ENCODE results near the gene PIH1D1.

Gene PIH1D1

DNA sequence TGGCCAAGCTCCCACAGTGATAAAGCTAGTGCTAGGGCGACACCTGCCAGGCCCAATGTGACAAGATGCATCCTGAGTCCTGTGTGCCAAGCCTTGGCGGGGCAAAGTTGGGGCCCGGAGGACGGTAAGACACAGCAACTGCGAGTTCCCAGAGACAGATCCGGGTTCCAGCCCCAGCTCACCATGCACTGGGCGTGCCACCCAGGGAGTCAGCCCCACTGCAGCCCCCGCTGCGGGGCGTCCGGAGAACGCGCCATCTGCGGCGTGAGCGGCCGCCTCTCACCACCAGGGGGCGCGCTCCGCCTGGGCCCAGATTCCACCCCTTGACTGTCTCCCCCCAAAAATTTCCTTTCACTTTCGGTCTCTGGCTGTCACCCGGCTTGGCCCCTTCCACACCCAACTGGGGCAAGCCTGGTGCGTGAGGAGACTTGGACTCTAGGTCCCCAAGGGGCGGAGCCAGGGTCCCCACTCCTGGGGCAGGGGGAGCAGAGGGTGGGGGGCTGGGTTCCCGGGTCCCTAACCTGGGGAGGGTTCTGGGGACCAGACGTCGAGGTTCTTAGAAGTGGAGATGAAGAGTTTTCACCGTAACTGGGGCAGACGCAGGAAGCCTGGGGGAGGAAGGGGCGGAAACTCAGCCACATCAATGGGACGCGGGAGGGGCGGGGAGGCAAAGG lies 22.4 kb upstream of the PIH1D1 start, which contains the start of gene FLT3LG (continued):
- TF ChIP-seq PRDM2 (tag by site-specific recombination; IDR thresholded peaks at IDR 0.05; ENCODE audit: borderline replicate concordance) (no peak), TCF7L2 (IDR thresholded peaks at IDR 0.05; ENCODE audit: borderline replicate concordance, low read depth, low read length) (no peak), ZNF24 (tag by site-specific recombination; IDR thresholded peaks at IDR 0.05) (peak; percentile 79), ZNF2 (tag by site-specific recombination; IDR thresholded peaks at IDR 0.05) (peak; percentile 82; the same call in 1 of the 2 replicates), ZNF501 (tag by site-specific recombination; IDR thresholded peaks at IDR 0.05) (peak; percentile 65; the same call in 1 of the 2 replicates), ZNF473 (tag by site-specific recombination; IDR thresholded peaks at IDR 0.05) (no peak), ZNF354C (tag by site-specific recombination; IDR thresholded peaks at IDR 0.05; ENCODE audit: borderline replicate concordance, low read depth) (no peak), ZNF404 (tag by site-specific recombination; IDR thresholded peaks at IDR 0.05) (no peak), KLF16 (tag by site-specific recombination; IDR thresholded peaks at IDR 0.05) (peak; percentile 83), ZNF560 (tag by site-specific recombination; IDR thresholded peaks at IDR 0.05; ENCODE audit: borderline replicate concordance) (no peak), ZNF530 (tag by site-specific recombination; IDR thresholded peaks at IDR 0.05; ENCODE audit: low read depth) (no peak), ZFP69B (tag by site-specific recombination; IDR thresholded peaks at IDR 0.05) (peak; percentile 87), BCL6B (tag by site-specific recombination; IDR thresholded peaks at IDR 0.05) (no peak), ZNF184 (tag by site-specific recombination; IDR thresholded peaks at IDR 0.05) (no peak), ZNF692 (tag by site-specific recombination; IDR thresholded peaks at IDR 0.05) (peak; percentile 92), SP7 (tag by site-specific recombination; IDR thresholded peaks at IDR 0.05) (peak; percentile 78), GLIS1 (tag by site-specific recombination; IDR thresholded peaks at IDR 0.05) (peak; percentile 90), ZNF621 (tag by site-specific recombination; IDR thresholded peaks at IDR 0.05) (no peak), ZIC2 (tag by site-specific recombination; IDR thresholded peaks at IDR 0.05) (peak; percentile 91), ZNF391 (tag by site-specific recombination; IDR thresholded peaks at IDR 0.05; ENCODE audit: borderline replicate concordance, low read depth) (0 out of 2 replicates have a peak, but pooled peaks have one; percentile 39)
- TF ChIP-seq, protein P1, sequence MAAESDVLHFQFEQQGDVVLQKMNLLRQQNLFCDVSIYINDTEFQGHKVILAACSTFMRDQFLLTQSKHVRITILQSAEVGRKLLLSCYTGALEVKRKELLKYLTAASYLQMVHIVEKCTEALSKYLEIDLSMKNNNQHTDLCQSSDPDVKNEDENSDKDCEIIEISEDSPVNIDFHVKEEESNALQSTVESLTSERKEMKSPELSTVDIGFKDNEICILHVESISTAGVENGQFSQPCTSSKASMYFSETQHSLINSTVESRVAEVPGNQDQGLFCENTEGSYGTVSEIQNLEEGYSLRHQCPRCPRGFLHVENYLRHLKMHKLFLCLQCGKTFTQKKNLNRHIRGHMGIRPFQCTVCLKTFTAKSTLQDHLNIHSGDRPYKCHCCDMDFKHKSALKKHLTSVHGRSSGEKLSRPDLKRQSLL (tag by site-specific recombination; IDR thresholded peaks at IDR 0.05) = no peak
- TF ChIP-seq, protein P2, sequence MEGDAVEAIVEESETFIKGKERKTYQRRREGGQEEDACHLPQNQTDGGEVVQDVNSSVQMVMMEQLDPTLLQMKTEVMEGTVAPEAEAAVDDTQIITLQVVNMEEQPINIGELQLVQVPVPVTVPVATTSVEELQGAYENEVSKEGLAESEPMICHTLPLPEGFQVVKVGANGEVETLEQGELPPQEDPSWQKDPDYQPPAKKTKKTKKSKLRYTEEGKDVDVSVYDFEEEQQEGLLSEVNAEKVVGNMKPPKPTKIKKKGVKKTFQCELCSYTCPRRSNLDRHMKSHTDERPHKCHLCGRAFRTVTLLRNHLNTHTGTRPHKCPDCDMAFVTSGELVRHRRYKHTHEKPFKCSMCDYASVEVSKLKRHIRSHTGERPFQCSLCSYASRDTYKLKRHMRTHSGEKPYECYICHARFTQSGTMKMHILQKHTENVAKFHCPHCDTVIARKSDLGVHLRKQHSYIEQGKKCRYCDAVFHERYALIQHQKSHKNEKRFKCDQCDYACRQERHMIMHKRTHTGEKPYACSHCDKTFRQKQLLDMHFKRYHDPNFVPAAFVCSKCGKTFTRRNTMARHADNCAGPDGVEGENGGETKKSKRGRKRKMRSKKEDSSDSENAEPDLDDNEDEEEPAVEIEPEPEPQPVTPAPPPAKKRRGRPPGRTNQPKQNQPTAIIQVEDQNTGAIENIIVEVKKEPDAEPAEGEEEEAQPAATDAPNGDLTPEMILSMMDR (tag by site-specific recombination; IDR thresholded peaks at IDR 0.05) = peak; percentile 97
- TF ChIP-seq, protein P3, sequence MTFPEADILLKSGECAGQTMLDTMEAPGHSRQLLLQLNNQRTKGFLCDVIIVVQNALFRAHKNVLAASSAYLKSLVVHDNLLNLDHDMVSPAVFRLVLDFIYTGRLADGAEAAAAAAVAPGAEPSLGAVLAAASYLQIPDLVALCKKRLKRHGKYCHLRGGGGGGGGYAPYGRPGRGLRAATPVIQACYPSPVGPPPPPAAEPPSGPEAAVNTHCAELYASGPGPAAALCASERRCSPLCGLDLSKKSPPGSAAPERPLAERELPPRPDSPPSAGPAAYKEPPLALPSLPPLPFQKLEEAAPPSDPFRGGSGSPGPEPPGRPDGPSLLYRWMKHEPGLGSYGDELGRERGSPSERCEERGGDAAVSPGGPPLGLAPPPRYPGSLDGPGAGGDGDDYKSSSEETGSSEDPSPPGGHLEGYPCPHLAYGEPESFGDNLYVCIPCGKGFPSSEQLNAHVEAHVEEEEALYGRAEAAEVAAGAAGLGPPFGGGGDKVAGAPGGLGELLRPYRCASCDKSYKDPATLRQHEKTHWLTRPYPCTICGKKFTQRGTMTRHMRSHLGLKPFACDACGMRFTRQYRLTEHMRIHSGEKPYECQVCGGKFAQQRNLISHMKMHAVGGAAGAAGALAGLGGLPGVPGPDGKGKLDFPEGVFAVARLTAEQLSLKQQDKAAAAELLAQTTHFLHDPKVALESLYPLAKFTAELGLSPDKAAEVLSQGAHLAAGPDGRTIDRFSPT (tag by site-specific recombination; IDR thresholded peaks at IDR 0.05) = peak; percentile 62
- TF ChIP-seq, protein P4, sequence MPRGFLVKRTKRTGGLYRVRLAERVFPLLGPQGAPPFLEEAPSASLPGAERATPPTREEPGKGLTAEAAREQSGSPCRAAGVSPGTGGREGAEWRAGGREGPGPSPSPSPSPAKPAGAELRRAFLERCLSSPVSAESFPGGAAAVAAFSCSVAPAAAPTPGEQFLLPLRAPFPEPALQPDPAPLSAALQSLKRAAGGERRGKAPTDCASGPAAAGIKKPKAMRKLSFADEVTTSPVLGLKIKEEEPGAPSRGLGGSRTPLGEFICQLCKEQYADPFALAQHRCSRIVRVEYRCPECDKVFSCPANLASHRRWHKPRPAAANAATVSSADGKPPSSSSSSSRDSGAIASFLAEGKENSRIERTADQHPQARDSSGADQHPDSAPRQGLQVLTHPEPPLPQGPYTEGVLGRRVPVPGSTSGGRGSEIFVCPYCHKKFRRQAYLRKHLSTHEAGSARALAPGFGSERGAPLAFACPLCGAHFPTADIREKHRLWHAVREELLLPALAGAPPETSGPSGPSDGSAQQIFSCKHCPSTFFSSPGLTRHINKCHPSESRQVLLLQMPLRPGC (tag by site-specific recombination; IDR thresholded peaks at IDR 0.05) = no peak
